ENCODE data around the gene ARHGAP18. TPM values are rescaled to one million over a fixed set of nuclear protein-coding genes. Genes with fewer than 3 reads are reported as not detected.

The ARHGAP18 gene
- total and polyA plus RNA-seq, 2 donors, result 4.9 to 39.5 TPM

DNA sequence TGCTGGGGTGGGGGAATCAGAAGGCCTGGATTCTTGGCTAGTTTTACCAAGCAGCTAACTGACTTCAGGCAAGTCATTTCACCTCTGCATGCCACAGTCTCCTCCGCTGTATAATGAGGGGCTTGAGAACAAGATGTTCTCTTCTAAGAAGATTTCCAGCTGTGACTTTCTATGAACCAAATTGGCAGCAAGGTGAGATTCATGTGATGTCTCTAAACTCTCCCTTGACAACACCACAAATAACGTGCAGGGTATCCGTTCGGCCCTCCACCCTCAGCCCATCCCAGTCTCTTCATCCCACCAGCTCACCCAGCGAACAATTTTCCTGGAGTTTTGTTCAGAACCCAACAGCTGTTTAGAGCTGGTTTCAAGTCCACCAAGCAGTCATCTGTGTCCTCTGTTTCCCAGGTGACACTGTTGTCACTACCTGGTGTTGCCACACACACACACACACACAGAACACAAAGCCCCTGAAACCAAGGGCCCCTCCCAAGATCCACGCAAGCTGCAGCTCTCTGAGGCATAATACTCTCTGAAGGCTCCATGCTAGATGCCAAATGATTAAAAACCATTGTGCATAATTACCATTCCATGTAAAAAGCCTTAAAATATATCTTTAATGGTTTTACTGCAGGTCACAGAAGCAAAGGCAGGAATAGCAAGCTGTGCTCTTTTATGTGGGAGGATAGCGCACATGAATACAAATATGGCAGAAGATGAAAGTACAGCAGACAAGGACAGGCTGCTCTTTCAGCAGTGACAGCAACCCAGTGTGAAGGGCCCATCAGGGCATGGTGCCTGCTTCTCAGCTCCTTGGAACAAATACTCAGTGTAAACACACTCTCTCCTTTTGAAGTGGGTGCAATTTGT, 48.2 kb downstream of the ARHGAP18 start:
- H3K4me3 ChIP-seq (ENCODE audit: low read depth, low read length), result no peak overlapping the region
- no peak overlapping the region for H3K27ac ChIP-seq (ENCODE audit: low read depth)
- no peak for DNase-seq (ENCODE audit: extremely low spot score)
- no peaks in the 10 kb centered on the region for H3K4me1 ChIP-seq (ENCODE audit: insufficient read depth)
- WGBS, result 86% methylated on average over 7 of the region's 7 CpGs
- H3K36me3 ChIP-seq (ENCODE audit: insufficient read depth), result no peaks in the 10 kb centered on the region

DNA sequence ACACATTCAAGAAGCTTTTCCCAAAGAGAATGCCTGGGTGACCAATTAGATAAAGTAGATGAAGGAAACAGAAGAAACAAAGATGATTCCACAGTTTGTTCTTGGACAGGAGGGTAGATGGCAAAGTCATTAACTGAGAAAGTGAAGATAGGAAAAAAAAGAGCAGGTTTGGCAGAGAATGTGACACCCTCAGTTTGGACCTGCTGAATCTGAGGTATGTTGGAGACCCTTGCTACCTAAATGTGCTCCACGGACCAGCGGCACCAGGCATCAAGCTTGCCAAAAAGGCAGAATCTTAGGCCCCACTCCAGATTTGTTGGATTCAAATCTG, 49.7 kb downstream of the ARHGAP18 start:
- H3K4me3 ChIP-seq (ENCODE audit: low read depth, low read length), result peak overlapping the region; percentile 40
- no peaks in the 10 kb centered on the region for H3K36me3 ChIP-seq (ENCODE audit: insufficient read depth)
- no peaks in the 10 kb centered on the region for H3K4me1 ChIP-seq (ENCODE audit: insufficient read depth)
- 63% methylated on average over 2 of the region's 2 CpGs for WGBS
- peak overlapping the region; percentile 45 for H3K27ac ChIP-seq (ENCODE audit: low read depth)
- no peak for DNase-seq (ENCODE audit: extremely low spot score)

DNA sequence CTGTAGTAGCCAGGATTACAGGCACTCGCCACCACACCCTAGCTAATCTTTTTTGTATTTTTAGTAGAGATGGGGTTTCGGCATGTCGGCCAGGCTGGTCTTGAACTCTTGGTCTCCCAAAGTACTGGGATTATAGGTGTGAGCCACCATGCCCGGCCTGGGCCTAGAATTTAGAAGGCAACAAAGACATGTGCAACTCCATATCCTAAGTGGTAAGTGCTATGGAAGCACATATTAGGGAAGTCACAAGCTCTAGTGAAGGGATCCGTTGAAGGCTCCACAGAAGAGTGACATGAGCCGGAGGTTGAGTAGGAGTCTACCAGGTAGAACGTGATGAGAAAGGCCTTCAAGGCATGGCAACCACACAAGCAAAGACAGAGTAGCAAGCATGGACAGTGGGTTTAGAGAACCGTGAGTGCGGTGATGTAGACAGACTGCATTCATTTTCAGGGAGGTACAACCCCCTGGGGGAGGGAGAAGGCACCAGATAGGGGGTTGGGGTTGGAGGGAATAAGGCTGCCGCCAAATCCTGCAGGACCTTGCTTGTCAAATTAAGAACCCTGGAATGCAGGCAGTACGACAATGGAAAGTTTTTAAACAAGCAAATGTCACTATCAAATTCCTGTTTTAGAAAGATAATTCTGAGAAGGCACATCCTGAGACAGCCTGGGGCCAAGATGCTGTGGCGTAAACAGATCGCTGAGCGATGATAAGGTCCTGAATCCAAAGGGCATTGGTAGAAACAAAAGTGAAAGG, 50.2 kb downstream of the ARHGAP18 start:
- Histone ChIP-seq H3K4me3 (ENCODE audit: low read depth, low read length) (peak overlapping the region; percentile 40), H3K27ac (ENCODE audit: low read depth) (peak overlapping the region; percentile 45), H3K36me3 (ENCODE audit: insufficient read depth) (no peaks in the 10 kb centered on the region), H3K4me1 (ENCODE audit: insufficient read depth) (no peaks in the 10 kb centered on the region)
- 65% methylated on average over 14 of the region's 14 CpGs for WGBS
- no peak for DNase-seq (ENCODE audit: extremely low spot score)

DNA sequence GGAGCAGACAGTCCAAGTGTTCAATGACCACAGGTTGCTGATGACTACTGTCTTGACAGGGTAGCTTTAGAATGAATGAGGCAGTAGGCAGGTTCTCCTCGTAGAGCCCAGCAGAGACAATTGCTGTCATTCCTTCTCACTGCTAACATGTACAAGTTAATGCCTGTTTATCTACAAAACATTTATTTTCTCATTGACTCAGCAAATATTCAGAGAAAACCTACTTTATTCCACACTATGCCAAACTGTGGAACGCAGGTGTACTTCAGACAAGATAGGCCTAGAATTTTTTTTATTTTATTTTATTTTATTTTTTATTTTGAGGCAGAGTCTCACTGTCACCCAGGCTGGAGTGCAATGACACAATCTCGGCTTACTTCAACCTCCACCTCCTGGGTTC, 50.8 kb downstream of the ARHGAP18 start:
- H3K36me3 ChIP-seq (ENCODE audit: insufficient read depth), result no peaks in the 10 kb centered on the region
- no peak overlapping the region for H3K4me3 ChIP-seq (ENCODE audit: low read depth, low read length)
- no peak for DNase-seq (ENCODE audit: extremely low spot score)
- H3K4me1 ChIP-seq (ENCODE audit: insufficient read depth), result no peaks in the 10 kb centered on the region
- no peak overlapping the region for H3K27ac ChIP-seq (ENCODE audit: low read depth)
- whole genome bisulfite sequencing, result 88% methylated on average over 3 of the region's 3 CpGs

GRCh38 chr6:129657483-129657882, 52.5 kb downstream of the ARHGAP18 start:
- no peak for DNase-seq (ENCODE audit: extremely low spot score)

DNA sequence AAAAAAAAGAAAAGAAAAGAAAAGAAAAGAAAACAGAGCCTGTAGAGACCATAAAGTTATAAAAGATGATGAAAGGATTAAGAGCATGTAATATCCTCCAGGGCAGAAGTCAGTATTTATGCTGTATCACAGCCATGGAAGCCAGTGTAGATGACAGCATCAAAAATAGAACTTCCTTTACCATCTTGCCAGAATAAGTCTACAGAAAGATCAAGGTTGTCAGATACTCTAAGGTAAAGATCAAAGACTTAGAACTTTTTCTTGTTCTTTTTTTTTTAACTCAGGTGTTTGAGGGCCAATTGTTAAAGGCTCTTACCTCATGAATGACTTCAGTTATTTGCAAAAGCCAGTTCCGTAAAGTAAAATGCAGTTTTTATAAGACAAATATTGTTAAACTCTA, 54.6 kb downstream of the ARHGAP18 start:
- DNase-seq (ENCODE audit: extremely low spot score), result no peak
- 90% methylated on average over 1 of the region's 1 CpG for WGBS
- Histone ChIP-seq H3K36me3 (ENCODE audit: insufficient read depth) (no peaks in the 10 kb centered on the region), H3K4me1 (ENCODE audit: insufficient read depth) (no peaks in the 10 kb centered on the region), H3K27ac (ENCODE audit: low read depth) (no peak overlapping the region), H3K4me3 (ENCODE audit: low read depth, low read length) (no peak overlapping the region)

More at GRCh38 chr6:129657483-129657882, 52.5 kb downstream of the ARHGAP18 start:
- no peak overlapping the region for H3K27ac ChIP-seq (ENCODE audit: low read depth)
- no peak overlapping the region for H3K4me3 ChIP-seq (ENCODE audit: low read depth, low read length)
- no peaks in the 10 kb centered on the region for H3K4me1 ChIP-seq (ENCODE audit: insufficient read depth)
- no peaks in the 10 kb centered on the region for H3K36me3 ChIP-seq (ENCODE audit: insufficient read depth)
- WGBS, result 78% methylated on average over 3 of the region's 3 CpGs

- Histone ChIP-seq H3K4me3 (ENCODE audit: low read depth, low read length) (no peak overlapping the region), H3K27ac (ENCODE audit: low read depth) (no peak overlapping the region), H3K4me1 (ENCODE audit: insufficient read depth) (no peaks in the 10 kb centered on the region), H3K36me3 (ENCODE audit: insufficient read depth) (no peaks in the 10 kb centered on the region)
- no peak for DNase-seq (ENCODE audit: extremely low spot score)
- 92% methylated on average over 2 of the region's 2 CpGs for WGBS
Observed at GRCh38 chr6:129653746-129654145, 56.2 kb downstream of the ARHGAP18 start.

DNA sequence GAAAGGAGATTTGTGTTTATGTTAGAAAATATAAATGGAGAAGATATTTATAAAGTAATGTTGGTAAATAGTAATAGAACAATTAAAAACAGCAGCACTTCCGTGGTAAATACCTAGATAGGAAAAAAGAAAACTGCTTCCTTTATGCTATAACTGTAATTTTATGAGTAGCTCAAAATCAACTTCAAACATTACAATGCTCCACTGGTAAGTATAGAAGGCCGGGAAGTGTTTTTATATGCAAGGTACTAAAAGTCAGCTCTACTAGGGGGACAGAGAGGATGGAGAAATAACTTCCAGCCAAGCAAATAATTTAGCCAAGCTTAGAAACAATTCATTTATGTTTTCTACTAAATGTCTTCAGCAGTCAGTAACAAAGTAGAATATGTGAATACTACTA, 56.7 kb downstream of the ARHGAP18 start:
- H3K4me3 ChIP-seq (ENCODE audit: low read depth, low read length), result no peak overlapping the region
- H3K4me1 ChIP-seq (ENCODE audit: insufficient read depth), result no peaks in the 10 kb centered on the region
- H3K27ac ChIP-seq (ENCODE audit: low read depth), result no peak overlapping the region
- DNase-seq (ENCODE audit: extremely low spot score), result no peak
- H3K36me3 ChIP-seq (ENCODE audit: insufficient read depth), result no peaks in the 10 kb centered on the region
- 75% methylated on average over 2 of the region's 2 CpGs for WGBS

DNA sequence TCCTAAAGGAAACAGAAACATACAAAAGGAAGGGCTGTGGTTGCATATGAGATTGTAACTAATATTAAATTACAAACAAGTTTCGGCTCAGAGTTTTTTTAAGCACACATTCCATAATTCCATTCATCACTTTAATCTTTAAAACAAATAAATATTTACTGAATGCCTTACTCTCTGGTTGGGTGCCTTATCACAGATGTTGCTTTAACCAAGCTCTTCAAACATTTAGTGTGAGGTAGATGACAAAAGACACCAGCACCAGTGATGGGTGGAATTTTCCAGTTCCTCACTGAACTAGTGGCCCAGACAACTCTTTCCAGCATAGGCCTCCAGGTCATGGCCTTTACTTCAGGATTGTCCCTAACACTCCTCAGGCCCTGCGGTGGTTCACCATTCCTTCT, 58.7 kb downstream of the ARHGAP18 start:
- DNase-seq (ENCODE audit: extremely low spot score), result no peak
- Histone ChIP-seq H3K27ac (ENCODE audit: low read depth) (no peak overlapping the region), H3K4me1 (ENCODE audit: insufficient read depth) (no peaks in the 10 kb centered on the region), H3K36me3 (ENCODE audit: insufficient read depth) (no peaks in the 10 kb centered on the region), H3K4me3 (ENCODE audit: low read depth, low read length) (no peak overlapping the region)
- WGBS, result 78% methylated on average over 2 of the region's 2 CpGs

GRCh38 chr6:129648819-129649491, 61.0 kb downstream of the ARHGAP18 start:
- Histone ChIP-seq H3K36me3 (ENCODE audit: insufficient read depth) (no peaks in the 10 kb centered on the region), H3K4me1 (ENCODE audit: insufficient read depth) (no peaks in the 10 kb centered on the region), H3K27ac (ENCODE audit: low read depth) (no peak overlapping the region), H3K4me3 (ENCODE audit: low read depth, low read length) (no peak overlapping the region)
- no peak for DNase-seq (ENCODE audit: extremely low spot score)
- 92% methylated on average over 15 of the region's 15 CpGs for WGBS

GRCh38 chr6:129647044-129647443, 62.9 kb downstream of the ARHGAP18 start:
- DNase-seq (ENCODE audit: extremely low spot score), result no peak
- Histone ChIP-seq H3K36me3 (ENCODE audit: insufficient read depth) (no peaks in the 10 kb centered on the region), H3K4me1 (ENCODE audit: insufficient read depth) (no peaks in the 10 kb centered on the region), H3K27ac (ENCODE audit: low read depth) (no peak overlapping the region), H3K4me3 (ENCODE audit: low read depth, low read length) (no peak overlapping the region)
- 91% methylated on average over 2 of the region's 2 CpGs for WGBS

GRCh38 chr6:129646642-129647041, 63.3 kb downstream of the ARHGAP18 start:
- H3K4me1 ChIP-seq (ENCODE audit: insufficient read depth), result no peaks in the 10 kb centered on the region
- WGBS, result 27% methylated on average over 5 of the region's 5 CpGs
- no peak for DNase-seq (ENCODE audit: extremely low spot score)
- no peak overlapping the region for H3K27ac ChIP-seq (ENCODE audit: low read depth)
- no peaks in the 10 kb centered on the region for H3K36me3 ChIP-seq (ENCODE audit: insufficient read depth)
- H3K4me3 ChIP-seq (ENCODE audit: low read depth, low read length), result no peak overlapping the region

DNA sequence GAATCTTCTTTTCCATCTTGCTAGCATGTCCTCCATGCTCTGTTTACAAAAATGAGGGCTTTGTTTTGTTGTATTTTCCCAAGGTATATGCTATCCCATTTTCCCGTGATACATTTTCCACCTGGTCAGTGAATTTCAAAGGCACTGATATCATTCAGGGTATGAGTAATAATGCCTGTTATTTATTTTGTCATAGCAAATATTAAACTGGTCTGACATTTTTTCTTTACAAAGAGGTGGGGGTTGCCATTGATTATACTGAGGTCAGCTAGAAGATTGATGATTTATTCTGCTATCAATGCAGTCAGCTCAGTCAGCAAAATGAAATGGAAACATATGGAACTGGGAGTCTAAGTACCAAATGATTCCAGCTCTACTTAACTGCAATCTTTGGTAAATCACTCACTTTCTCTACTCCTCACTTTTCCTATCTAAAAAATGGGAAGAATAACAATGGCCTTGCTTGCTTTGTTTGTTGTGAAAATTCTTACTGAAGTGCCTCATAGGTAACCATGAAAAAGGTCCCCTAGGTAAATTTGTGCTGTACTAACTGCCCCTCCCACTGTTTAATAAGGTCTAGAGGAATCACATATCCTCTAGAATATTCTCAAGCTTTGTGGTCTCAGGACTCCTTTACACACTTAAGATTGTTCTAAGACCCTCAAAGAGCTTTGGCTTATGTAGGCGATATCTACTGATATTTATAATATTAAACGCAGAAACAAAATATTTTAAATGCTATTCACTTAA, 64.0 kb downstream of the ARHGAP18 start:
- DNase-seq (ENCODE audit: extremely low spot score), result no peak
- Histone ChIP-seq H3K4me3 (ENCODE audit: low read depth, low read length) (no peak overlapping the region), H3K4me1 (ENCODE audit: insufficient read depth) (no peaks in the 10 kb centered on the region), H3K27ac (ENCODE audit: low read depth) (no peak overlapping the region), H3K36me3 (ENCODE audit: insufficient read depth) (no peaks in the 10 kb centered on the region)
- WGBS, result 61% methylated on average over 3 of the region's 3 CpGs
